CD4-positive, alpha-beta T cell (primary cell): Measurements from ENCODE around the gene SLIT1. TPM values are rescaled to one million over a fixed set of nuclear protein-coding genes. Genes with fewer than 3 reads are reported as not detected.

Experiments used
- ATAC-seq: fragments of 200-7000 bp; cut with Tn5 transposase; one replicate; pipeline ENCODE4 v1.10.0; 2022; ENCODE audit warnings: mild to moderate bottlenecking; ENCODE audit not compliant: poor library complexity
- CTCF ChIA-PET: fragments of 350-600 bp; sonication (Branson Sonifier 250); formaldehyde crosslinking; loops from one replicate; lab custom pipeline; 2021; ENCODE audit warnings: antibody characterized with exemption, inconsistent platforms; lab: Charles Lee
- POLR2A ChIA-PET: fragments of 350-600 bp; sonication (Branson Sonifier 250); formaldehyde crosslinking; loops from one replicate; lab custom pipeline; 2021; ENCODE audit warnings: antibody characterized with exemption, inconsistent platforms; lab: Charles Lee
- DNase-seq, 14 experiments: peaks; one replicate each; pipeline ENCODE4 v3.0.0-alpha.2; 2013 to 2020; ENCODE audit warnings: mixed read lengths in 2 of 14
- H3K27ac ChIP-seq, 2 donors: one replicate each; pipeline versions ENCODE4 v1.5.1 to v1.7.0; 2013; ENCODE audit warnings: low read length in 2 of 2, low read depth in 1 of 2, mild to moderate bottlenecking in 1 of 2
- H3K27me3 ChIP-seq, 2 experiments: 1 replicate in 1 of 2; 2 replicates in 1 of 2; pipeline versions ENCODE4 v1.6.1 to v1.7.0; 2013; ENCODE audit warnings: low read length in 2 of 2, control low read depth in 1 of 2, mild to moderate bottlenecking in 1 of 2, moderate library complexity in 1 of 2; ENCODE audit not compliant: insufficient read depth in 2 of 2, control insufficient read depth in 1 of 2
- H3K36me3 ChIP-seq: one replicate; pipeline ENCODE4 v1.6.1; 2013; ENCODE audit warnings: low read length, control low read depth; ENCODE audit not compliant: insufficient read depth
- H3K4me1 ChIP-seq: one replicate; pipeline ENCODE4 v1.6.1; 2013; ENCODE audit warnings: low read length, control low read depth; ENCODE audit not compliant: insufficient read depth
- H3K4me3 ChIP-seq: one replicate; pipeline ENCODE4 v1.5.1; 2013; ENCODE audit warnings: mild to moderate bottlenecking, low read length, moderate library complexity
- H3K9me3 ChIP-seq, 2 experiments: 1 replicate in 1 of 2; 2 replicates in 1 of 2; pipeline versions ENCODE4 v1.6.1 to v1.7.0; 2013; ENCODE audit warnings: low read length in 2 of 2, mild to moderate bottlenecking in 2 of 2, control low read depth in 1 of 2, moderate library complexity in 1 of 2; ENCODE audit not compliant: control insufficient read depth in 1 of 2, insufficient read depth in 1 of 2
- H3K27ac Mint-ChIP-seq: one replicate; pipeline ENCODE4 v1.8.0; 2020; ENCODE audit warnings: mixed read lengths
- H3K27me3 Mint-ChIP-seq: one replicate; pipeline ENCODE4 v1.8.0; 2021; ENCODE audit warnings: mixed read lengths
- H3K36me3 Mint-ChIP-seq: one replicate; pipeline ENCODE4 v1.8.0; 2021; ENCODE audit warnings: low read depth, mixed read lengths
- H3K4me1 Mint-ChIP-seq: one replicate; pipeline ENCODE4 v1.8.0; 2021; ENCODE audit warnings: low read depth, mixed read lengths
- H3K4me3 Mint-ChIP-seq: one replicate; pipeline ENCODE4 v1.8.0; 2020; ENCODE audit warnings: mild to moderate bottlenecking, mixed read lengths
- H3K9me3 Mint-ChIP-seq: one replicate; pipeline ENCODE4 v1.8.0; 2020; ENCODE audit warnings: mixed read lengths
- intact Hi-C, 2 experiments: fragments of 100-400 bp; cut with DNase I in 1 of 2; cut with micrococcal nuclease in 1 of 2; formaldehyde crosslinking; loops; one replicate each; pipeline versions ENCODE4 v1.15.1 to v1.9.0; 2023 to 2025; cut with DNase I, micrococcal nuclease
- total RNA-seq, 174 experiments: library from RNA in 2 of 174; stranded (reverse) in 2 of 174; gene quantifications; one replicate each; pipeline ENCODE4 v1.2.3 and lab custom pipeline; 2021 to 2026
- TF ChIP-seq, protein P1 (sequence below): fragments of 200-600 bp; IDR thresholded peaks from one replicate; pipeline ENCODE4 v1.8.0; 2022; ENCODE audit warnings: antibody characterized with exemption, mild to moderate bottlenecking

The SLIT1 gene
- total RNA-seq, 2 experiments from 2014 or later = 0.30 to 0.39 TPM

DNA sequence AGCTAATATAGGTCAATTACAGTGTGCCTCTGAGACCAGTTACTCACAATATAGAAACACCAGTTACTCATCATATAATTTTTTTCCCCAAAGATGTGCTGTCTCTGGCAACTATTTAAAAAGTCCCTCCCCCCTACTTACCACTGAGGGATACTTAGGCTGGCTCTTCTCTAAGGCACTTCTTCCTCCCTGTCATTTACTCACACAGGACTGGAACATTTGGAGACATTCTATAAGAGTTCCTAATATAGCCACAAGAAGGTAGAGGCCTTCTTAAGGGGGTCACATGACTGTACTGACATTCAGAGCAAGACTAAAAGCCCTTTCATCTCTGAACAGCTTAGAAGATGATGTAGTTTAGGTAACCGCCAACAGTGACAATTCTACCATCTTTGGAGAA is 44.4 kb upstream of the SLIT1 start:
- Histone ChIP-seq H3K4me1 (no peaks in the 10 kb centered on the region), H3K27me3 (no peaks in the 10 kb centered on the region), H3K36me3 (peaks cover 49% of the 10 kb centered on the region), H3K9me3 (no peaks in the 10 kb centered on the region), H3K4me3 (no peak overlapping the region), H3K27ac (no peak overlapping the region)
- POLR2A ChIA-PET = no interaction called here
- CTCF ChIA-PET = no interaction called here
- no peaks in the 10 kb centered on the region for H3K27me3 Mint-ChIP-seq
- DNase-seq (no peak), ATAC-seq (no peak)
- peaks cover 70% of the 10 kb centered on the region for H3K36me3 Mint-ChIP-seq
- no peaks in the 10 kb centered on the region for H3K9me3 Mint-ChIP-seq
- no peak overlapping the region for H3K4me3 Mint-ChIP-seq
- no peaks in the 10 kb centered on the region for H3K4me1 Mint-ChIP-seq
- TF ChIP-seq, protein P1, sequence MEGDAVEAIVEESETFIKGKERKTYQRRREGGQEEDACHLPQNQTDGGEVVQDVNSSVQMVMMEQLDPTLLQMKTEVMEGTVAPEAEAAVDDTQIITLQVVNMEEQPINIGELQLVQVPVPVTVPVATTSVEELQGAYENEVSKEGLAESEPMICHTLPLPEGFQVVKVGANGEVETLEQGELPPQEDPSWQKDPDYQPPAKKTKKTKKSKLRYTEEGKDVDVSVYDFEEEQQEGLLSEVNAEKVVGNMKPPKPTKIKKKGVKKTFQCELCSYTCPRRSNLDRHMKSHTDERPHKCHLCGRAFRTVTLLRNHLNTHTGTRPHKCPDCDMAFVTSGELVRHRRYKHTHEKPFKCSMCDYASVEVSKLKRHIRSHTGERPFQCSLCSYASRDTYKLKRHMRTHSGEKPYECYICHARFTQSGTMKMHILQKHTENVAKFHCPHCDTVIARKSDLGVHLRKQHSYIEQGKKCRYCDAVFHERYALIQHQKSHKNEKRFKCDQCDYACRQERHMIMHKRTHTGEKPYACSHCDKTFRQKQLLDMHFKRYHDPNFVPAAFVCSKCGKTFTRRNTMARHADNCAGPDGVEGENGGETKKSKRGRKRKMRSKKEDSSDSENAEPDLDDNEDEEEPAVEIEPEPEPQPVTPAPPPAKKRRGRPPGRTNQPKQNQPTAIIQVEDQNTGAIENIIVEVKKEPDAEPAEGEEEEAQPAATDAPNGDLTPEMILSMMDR = no peak
- intact Hi-C loops = no loop called here
- H3K27ac Mint-ChIP-seq = no peak overlapping the region

DNA sequence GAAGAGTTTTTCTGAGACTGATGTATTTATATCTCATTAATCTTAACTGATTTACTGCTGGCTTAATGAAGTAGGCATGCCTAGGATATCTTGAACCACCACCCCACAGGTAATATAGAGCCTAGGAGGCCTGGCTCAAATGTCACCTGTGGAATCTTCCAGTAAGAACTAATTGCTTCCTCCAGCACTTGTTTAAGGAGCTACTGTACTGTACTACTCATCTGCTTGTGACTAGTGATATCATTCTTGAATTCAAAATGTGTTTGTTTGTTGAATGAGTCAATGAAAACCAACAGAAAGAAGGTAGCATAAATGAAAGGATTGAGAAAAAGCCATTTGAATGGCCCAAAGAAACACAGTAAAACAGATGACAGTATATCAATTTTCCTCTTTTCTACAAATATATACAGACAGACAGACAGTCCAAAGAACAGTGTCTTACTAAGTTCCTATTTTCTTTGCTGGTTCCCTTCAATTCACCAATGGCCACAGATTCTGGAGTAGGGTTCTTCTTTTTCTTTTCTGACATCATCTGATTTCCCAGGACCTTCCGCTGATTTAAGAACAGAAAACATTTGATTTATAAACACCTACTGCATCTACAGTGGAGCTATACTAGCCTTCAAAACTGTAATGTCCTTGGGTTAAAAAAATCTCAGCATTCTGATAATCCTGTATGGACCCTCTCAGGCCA is 43.7 kb upstream of the SLIT1 start:
- Mint-ChIP-seq H3K4me1 (no peaks in the 10 kb centered on the region), H3K27ac (no peak overlapping the region), H3K4me3 (no peak overlapping the region), H3K9me3 (no peaks in the 10 kb centered on the region), H3K27me3 (no peaks in the 10 kb centered on the region), H3K36me3 (peaks cover 69% of the 10 kb centered on the region)
- Histone ChIP-seq H3K27ac (no peak overlapping the region), H3K9me3 (no peaks in the 10 kb centered on the region), H3K36me3 (peaks cover 53% of the 10 kb centered on the region), H3K4me3 (no peak overlapping the region), H3K27me3 (no peaks in the 10 kb centered on the region), H3K4me1 (no peaks in the 10 kb centered on the region)
- TF ChIP-seq, protein P1 = no peak
- intact Hi-C loops = no loop called here
- DNase-seq = no peak
- ChIA-PET POLR2A (no interaction called here), CTCF (no interaction called here)
- no peak for ATAC-seq

DNA sequence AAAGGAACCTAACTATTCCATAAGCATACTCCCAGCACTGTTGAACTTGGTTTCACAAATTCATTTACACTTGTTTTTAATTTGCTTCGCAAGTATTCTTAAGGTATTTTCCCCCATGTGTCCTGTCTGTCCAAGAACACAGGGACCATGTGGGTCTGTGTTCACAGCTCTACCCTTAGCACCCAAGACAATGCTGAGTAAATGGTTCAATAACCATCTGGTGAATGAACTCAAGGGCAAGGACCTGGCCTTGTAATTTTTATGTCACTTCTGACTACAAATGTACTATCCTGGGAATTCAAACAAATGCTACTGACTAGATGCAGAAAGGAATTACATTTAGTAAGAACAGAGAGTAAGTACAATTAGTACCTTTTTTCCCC is 43.0 kb upstream of the SLIT1 start:
- no peaks in the 10 kb centered on the region for H3K9me3 Mint-ChIP-seq
- TF ChIP-seq, protein P1 = no peak
- no peak for ATAC-seq
- no peaks in the 10 kb centered on the region for H3K4me1 Mint-ChIP-seq
- intact Hi-C loops = no loop called here
- no peak overlapping the region for H3K4me3 Mint-ChIP-seq
- Histone ChIP-seq H3K27me3 (no peaks in the 10 kb centered on the region), H3K36me3 (peaks cover 59% of the 10 kb centered on the region), H3K4me1 (no peaks in the 10 kb centered on the region), H3K27ac (no peak overlapping the region), H3K4me3 (no peak overlapping the region), H3K9me3 (no peaks in the 10 kb centered on the region)
- POLR2A ChIA-PET = no interaction called here
- DNase-seq = no peak
- no peak overlapping the region for H3K27ac Mint-ChIP-seq
- peaks cover 69% of the 10 kb centered on the region for H3K36me3 Mint-ChIP-seq
- H3K27me3 Mint-ChIP-seq = no peaks in the 10 kb centered on the region
- CTCF ChIA-PET = no interaction called here
